NT2/D1 (cell line): ENCODE data around the gene CAMTA1.

Experiments
- DNase-seq: peaks from one replicate; pipeline ENCODE4 v3.0.0-alpha.2; 2011; ENCODE audit warnings: low read depth, low spot score
- H3K27me3 ChIP-seq: 2 replicates; pipeline ENCODE4 v1.6.0; 2011; ENCODE audit warnings: mild to moderate bottlenecking; ENCODE audit not compliant: insufficient read length, insufficient read depth
- H3K36me3 ChIP-seq: 2 replicates; pipeline ENCODE4 v1.6.1; 2011; ENCODE audit warnings: mild to moderate bottlenecking, low read length, mixed read lengths; ENCODE audit not compliant: insufficient read depth, insufficient read length
- H3K4me1 ChIP-seq: 2 replicates; pipeline ENCODE4 v1.5.1; 2011; ENCODE audit not compliant: insufficient read depth, insufficient read length
- H3K4me3 ChIP-seq: 2 replicates; pipeline ENCODE4 v1.5.1; 2011; ENCODE audit warnings: low read depth; ENCODE audit not compliant: insufficient read length
- H3K9ac ChIP-seq: 2 replicates; pipeline ENCODE4 v1.6.0; 2011; ENCODE audit warnings: low read depth; ENCODE audit not compliant: insufficient read length
- H3K9me3 ChIP-seq: 2 replicates; pipeline ENCODE4 v1.5.1; 2011; ENCODE audit warnings: mild to moderate bottlenecking, low read length; ENCODE audit not compliant: insufficient read depth
- SUZ12 ChIP-seq: IDR thresholded peaks from 2 replicates; pipeline ENCODE4 v1.6.1; 2011; ENCODE audit not compliant: insufficient read length, insufficient read depth; ENCODE audit errors: extremely low read depth
- YY1 ChIP-seq: IDR thresholded peaks from 2 replicates; pipeline ENCODE4 v1.6.1; 2011; ENCODE audit not compliant: insufficient read length, insufficient read depth
- ZNF274 ChIP-seq: IDR thresholded peaks from 2 replicates; pipeline ENCODE4 v1.6.1; 2011; ENCODE audit warnings: mild to moderate bottlenecking, low read depth, low read length

Gene CAMTA1

DNA sequence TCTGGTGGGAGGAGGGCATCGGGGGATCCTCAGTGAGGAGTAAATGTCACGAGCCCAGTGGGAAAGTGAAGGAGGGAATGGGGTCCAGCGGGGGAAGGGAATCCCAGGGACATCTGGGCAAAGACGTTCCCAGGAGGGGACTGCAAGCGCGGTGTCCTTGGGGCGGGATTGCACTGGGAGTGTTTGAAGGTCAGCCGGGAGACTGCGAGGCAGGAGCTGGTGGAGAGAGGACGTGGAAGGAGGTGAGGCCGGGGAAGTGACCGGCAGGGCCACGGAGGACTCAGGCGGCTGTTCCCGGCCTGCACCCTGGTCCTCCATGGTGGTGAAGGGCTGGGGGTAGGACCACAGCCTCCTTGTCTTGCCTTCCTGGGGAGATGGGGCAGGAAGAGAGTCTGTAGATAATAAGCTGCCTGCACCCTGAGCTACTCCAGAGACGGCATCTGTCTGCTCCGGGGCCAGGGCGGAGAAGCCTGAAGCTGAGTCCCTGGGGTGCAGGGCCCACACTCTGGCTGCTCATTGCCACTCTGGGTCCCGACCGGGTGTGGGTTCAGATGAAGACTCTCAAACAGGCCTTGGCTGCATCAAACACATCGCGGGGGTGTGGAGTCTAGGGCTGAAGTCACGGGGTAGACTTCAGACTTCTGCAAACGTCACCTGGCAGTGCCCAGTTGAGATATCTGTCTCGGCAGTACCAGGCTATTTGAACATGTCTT lies 264.8 kb downstream of the CAMTA1 start:
- H3K9ac ChIP-seq, result no peak overlapping the region
- no peaks in the 10 kb centered on the region for H3K9me3 ChIP-seq
- H3K4me3 ChIP-seq, result no peak overlapping the region
- TF ChIP-seq ZNF274 (no peak), SUZ12 (no peak), YY1 (no peak)
- no peak for DNase-seq
- H3K4me1 ChIP-seq, result no peaks in the 10 kb centered on the region
- no peaks in the 10 kb centered on the region for H3K27me3 ChIP-seq
- no peaks in the 10 kb centered on the region for H3K36me3 ChIP-seq

DNA sequence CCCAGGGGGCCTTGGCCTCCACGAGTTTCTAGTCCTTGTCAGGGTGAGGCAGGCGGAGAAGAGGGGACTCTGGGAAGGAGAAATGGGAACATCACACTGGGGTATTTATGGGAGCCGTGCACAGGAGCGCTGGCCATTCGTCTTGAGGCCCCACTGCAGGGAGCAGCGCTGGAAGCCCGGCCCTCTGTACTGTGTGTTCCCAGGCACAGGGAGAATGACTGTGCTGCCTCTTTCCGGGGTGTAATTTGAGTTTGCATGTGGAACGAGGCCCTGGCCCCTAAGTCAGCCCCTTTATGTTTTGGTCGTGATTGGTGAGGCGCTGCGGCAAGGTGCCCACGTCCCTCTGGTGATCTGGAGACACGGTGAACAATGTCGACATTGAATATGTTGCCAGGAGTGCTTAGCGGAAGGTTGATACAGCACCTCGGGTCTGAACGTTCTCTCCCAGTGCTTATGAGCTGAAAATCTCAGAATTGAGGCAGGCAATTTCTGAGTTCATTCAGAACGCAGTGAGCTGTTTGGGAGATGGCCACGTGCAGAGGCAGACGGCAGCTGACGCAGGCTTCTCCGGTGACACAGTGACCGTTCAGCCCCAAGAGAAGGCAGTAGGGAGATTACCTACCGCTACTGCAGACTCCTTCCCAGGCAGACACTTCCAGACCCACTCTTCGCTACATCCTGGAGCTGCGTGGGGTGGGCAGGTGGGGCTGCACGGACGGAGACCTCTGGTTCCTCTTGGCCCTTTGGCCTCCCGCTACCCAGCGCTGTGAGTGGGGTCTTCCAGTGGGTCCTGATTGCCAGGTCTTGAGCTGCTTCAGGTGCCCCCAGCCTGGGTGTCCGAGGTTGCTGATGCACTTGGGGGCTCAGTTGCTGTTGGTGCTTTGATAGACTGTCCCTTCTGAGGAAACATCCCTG lies 265.8 kb downstream of the CAMTA1 start:
- H3K27me3 ChIP-seq, result no peaks in the 10 kb centered on the region
- H3K4me3 ChIP-seq, result no peak overlapping the region
- no peaks in the 10 kb centered on the region for H3K4me1 ChIP-seq
- DNase-seq, result no peak
- H3K9ac ChIP-seq, result no peak overlapping the region
- no peaks in the 10 kb centered on the region for H3K9me3 ChIP-seq
- TF ChIP-seq ZNF274 (no peak), YY1 (no peak), SUZ12 (no peak)
- H3K36me3 ChIP-seq, result no peaks in the 10 kb centered on the region

GRCh38 chr1:7052701-7053100 lies 267.4 kb downstream of the CAMTA1 start:
- no peaks in the 10 kb centered on the region for H3K27me3 ChIP-seq
- H3K4me3 ChIP-seq, result no peak overlapping the region
- TF ChIP-seq ZNF274, result no peak
- no peak for TF ChIP-seq SUZ12
- no peak for TF ChIP-seq YY1
- H3K4me1 ChIP-seq, result no peaks in the 10 kb centered on the region
- no peak for DNase-seq
- H3K9me3 ChIP-seq, result no peaks in the 10 kb centered on the region
- H3K9ac ChIP-seq, result no peak overlapping the region
- no peaks in the 10 kb centered on the region for H3K36me3 ChIP-seq

DNA sequence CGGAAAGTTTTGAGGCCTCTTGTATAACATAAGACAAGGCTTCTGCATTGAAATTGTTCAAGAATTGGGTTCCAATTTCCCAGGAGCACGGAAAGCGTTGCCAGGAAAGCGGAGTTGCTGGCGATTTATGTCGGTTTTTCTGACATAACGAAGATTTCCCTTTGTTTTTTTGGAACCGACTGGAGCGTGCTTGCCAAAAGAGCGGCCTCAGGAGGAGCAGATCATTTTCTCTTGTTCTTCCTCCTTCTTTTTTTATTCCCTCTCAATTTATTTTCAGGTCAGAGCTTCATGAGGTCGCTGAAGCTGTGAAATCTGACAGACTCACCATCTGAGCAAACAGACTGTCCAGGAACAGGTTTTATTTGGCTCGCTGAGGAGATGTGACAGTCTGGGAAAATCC lies 275.5 kb downstream of the CAMTA1 start:
- Histone ChIP-seq H3K27me3 (no peaks in the 10 kb centered on the region), H3K4me3 (no peak overlapping the region), H3K9me3 (peaks cover 11% of the 10 kb centered on the region; the same call in 1 of the 2 replicates), H3K36me3 (no peaks in the 10 kb centered on the region), H3K4me1 (no peaks in the 10 kb centered on the region), H3K9ac (no peak overlapping the region)
- no peak for DNase-seq
- TF ChIP-seq SUZ12 (no peak), YY1 (no peak), ZNF274 (no peak)

- Histone ChIP-seq H3K27me3 (no peaks in the 10 kb centered on the region), H3K9ac (no peak overlapping the region), H3K36me3 (no peaks in the 10 kb centered on the region), H3K4me3 (no peak overlapping the region), H3K9me3 (peaks cover 11% of the 10 kb centered on the region; the same call in 1 of the 2 replicates), H3K4me1 (no peaks in the 10 kb centered on the region)
- TF ChIP-seq YY1, result no peak
- no peak for TF ChIP-seq ZNF274
- no peak for TF ChIP-seq SUZ12
- no peak for DNase-seq
These were observed 277.2 kb downstream of the CAMTA1 start for GRCh38 chr1:7062346-7063061.

GRCh38 chr1:7063981-7064380 lies 278.7 kb downstream of the CAMTA1 start:
- no peaks in the 10 kb centered on the region for H3K4me1 ChIP-seq
- no peak overlapping the region for H3K4me3 ChIP-seq
- H3K36me3 ChIP-seq, result no peaks in the 10 kb centered on the region
- H3K9me3 ChIP-seq, result peaks cover 11% of the 10 kb centered on the region; the same call in 1 of the 2 replicates
- no peak overlapping the region for H3K9ac ChIP-seq
- no peak for TF ChIP-seq YY1
- TF ChIP-seq ZNF274, result no peak
- TF ChIP-seq SUZ12, result no peak
- DNase-seq, result no peak
- H3K27me3 ChIP-seq, result peaks cover under 1% of the 10 kb centered on the region
